NCI-H146 (cell line): ENCODE results near the gene HOXD1.

Experiments
- DNase-seq: peaks from one replicate; lab custom pipeline; 2025; lab: John Stamatoyannopoulos, UW

HOXD1 gene

GRCh38 chr2:176152350-176153181 lies 35.9 kb upstream of the HOXD1 start:
- DNase-seq: no peak

- DNase-seq: no peak
Measured at GRCh38 chr2:176154576-176155252, 33.8 kb upstream of the HOXD1 start.

- DNase-seq: no peak
Measured at GRCh38 chr2:176155356-176156044, 33.0 kb upstream of the HOXD1 start.

- no peak for DNase-seq
Measured at GRCh38 chr2:176156301-176156806, 32.1 kb upstream of the HOXD1 start.

GRCh38 chr2:176156807-176157498 lies 31.5 kb upstream of the HOXD1 start, which contains the start of gene HOXD3:
TSS of gene HOXD3 (plus strand) at chr2:176157307. CDS start at chr2:176169115, 11,808 bp downstream.
- peak; percentile 25 for DNase-seq

- peak; percentile 66 for DNase-seq
Measured at GRCh38 chr2:176157499-176158185, 30.8 kb upstream of the HOXD1 start.

GRCh38 chr2:176158186-176158591 lies 30.3 kb upstream of the HOXD1 start:
- peak; percentile 55 for DNase-seq

- no peak for DNase-seq
Measured at GRCh38 chr2:176158855-176159662, 29.4 kb upstream of the HOXD1 start.

GRCh38 chr2:176159663-176160250 lies 28.7 kb upstream of the HOXD1 start:
- DNase-seq: no peak

GRCh38 chr2:176160251-176160985 lies 28.1 kb upstream of the HOXD1 start:
- DNase-seq: no peak

- no peak for DNase-seq
Measured at GRCh38 chr2:176160986-176161824, 27.3 kb upstream of the HOXD1 start.

- no peak for DNase-seq
Measured at GRCh38 chr2:176161825-176162626, 26.4 kb upstream of the HOXD1 start.

- no peak for DNase-seq
Measured at GRCh38 chr2:176162911-176163671, 25.4 kb upstream of the HOXD1 start.

- no peak for DNase-seq
Measured at GRCh38 chr2:176163672-176164056, 24.8 kb upstream of the HOXD1 start.

GRCh38 chr2:176164201-176164600 lies 24.3 kb upstream of the HOXD1 start:
- DNase-seq: no peak

- DNase-seq: no peak
Measured at GRCh38 chr2:176164611-176165369, 23.7 kb upstream of the HOXD1 start.
